Endothelial cell of umbilical vein (primary cell): Measurements from ENCODE around the gene CACNG4. TPM values are rescaled to one million over a fixed set of nuclear protein-coding genes. Genes with fewer than 3 reads are reported as not detected.

Experiments used
- BruUV-seq: library from RNA; stranded (reverse); fragments of 400-500 nt; replicated peaks from 2 replicates; lab custom pipeline; 2021; lab: Mats Ljungman, UMichigan
- CTCF ChIA-PET: fragments of 300-600, 350-600 bp; sonication (Branson Sonifier 250); formaldehyde crosslinking; loops from one replicate; lab custom pipeline; 2021; ENCODE audit warnings: antibody characterized with exemption, inconsistent platforms; lab: Charles Lee
- POLR2A ChIA-PET: fragments of 300-600, 350-600 bp; sonication (Branson Sonifier 250); formaldehyde crosslinking; loops from one replicate; lab custom pipeline; 2021; ENCODE audit warnings: antibody characterized with exemption, inconsistent platforms; lab: Charles Lee
- DNase-seq: peaks from one replicate; pipeline ENCODE4 v3.0.0-alpha.2; 2011; ENCODE audit warnings: low read depth, low spot score
- FAIRE-seq: peaks from 2 replicates; lab custom pipeline; 2011; peaks lifted over from hg19 to GRCh38; lab: Jason Lieb, UNC
- H2AFZ ChIP-seq: 2 replicates; pipeline ENCODE4 v1.6.0; 2012; ENCODE audit warnings: low read depth, low read length, control low read depth, inconsistent platforms
- H3K27ac ChIP-seq: 2 replicates; pipeline ENCODE4 v1.5.1; 2011; ENCODE audit warnings: low read depth, mild to moderate bottlenecking, control low read depth, low read length, moderate library complexity; ENCODE audit not compliant: insufficient read depth
- H3K27me3 ChIP-seq, 2 experiments: 2 replicates each; pipeline versions ENCODE4 v1.6.0 to v1.6.1; 2011; ENCODE audit warnings: low read length in 2 of 2, mixed read lengths in 1 of 2; ENCODE audit not compliant: control insufficient read depth in 2 of 2, insufficient read depth in 2 of 2
- H3K36me3 ChIP-seq, 2 experiments: 2 replicates in 1 of 2; 3 replicates in 1 of 2; pipeline ENCODE4 v1.5.1; 2011; ENCODE audit warnings: low read length in 2 of 2, mild to moderate bottlenecking in 1 of 2, moderate library complexity in 1 of 2; ENCODE audit not compliant: control insufficient read depth in 2 of 2, insufficient read depth in 2 of 2; ENCODE audit errors: extremely low read depth in 1 of 2
- H3K4me1 ChIP-seq: 3 replicates; pipeline ENCODE4 v1.5.1; 2011; ENCODE audit warnings: mild to moderate bottlenecking, low read length; ENCODE audit not compliant: control insufficient read depth, insufficient read depth; ENCODE audit errors: extremely low read depth
- H3K4me2 ChIP-seq: 2 replicates; pipeline ENCODE4 v1.6.1; 2011; ENCODE audit warnings: low read length, control low read depth, mixed read lengths; ENCODE audit not compliant: insufficient read depth
- H3K4me3 ChIP-seq, 3 experiments: fragments of 200-600 bp in 1 of 3; sonication (generic), shearing (Covaris generic) in 1 of 3; replicated peaks in 1 of 3; 2 replicates each; pipeline ENCODE4 v1.5.1; 2011 to 2016; ENCODE audit warnings: control low read depth in 3 of 3, low read length in 3 of 3, mild to moderate bottlenecking in 2 of 3, inconsistent platforms in 1 of 3, low read depth in 1 of 3, moderate library complexity in 1 of 3; ENCODE audit not compliant: insufficient read depth in 1 of 3
- H3K79me2 ChIP-seq: 2 replicates; pipeline ENCODE4 v1.6.0; 2012; ENCODE audit warnings: low read length, inconsistent platforms; ENCODE audit not compliant: control insufficient read depth, insufficient read depth
- H3K9ac ChIP-seq: replicated peaks from 2 replicates; pipeline ENCODE3; 2011; ENCODE audit warnings: low read length, control low read depth; ENCODE audit not compliant: insufficient read depth; ENCODE audit errors: extremely low read depth
- H3K9me1 ChIP-seq: replicated peaks from 3 replicates; pipeline ENCODE4 v1.6.0; 2011; ENCODE audit warnings: mild to moderate bottlenecking, low read length; ENCODE audit not compliant: control insufficient read depth, insufficient read depth; ENCODE audit errors: extremely low read depth
- H3K9me3 ChIP-seq: replicated peaks from 2 replicates; pipeline ENCODE4 v1.5.1; 2012; ENCODE audit warnings: low read length, inconsistent platforms; ENCODE audit not compliant: control insufficient read depth, insufficient read depth
- H4K20me1 ChIP-seq: replicated peaks from 2 replicates; pipeline ENCODE3; 2011; ENCODE audit warnings: mild to moderate bottlenecking, low read length; ENCODE audit not compliant: control insufficient read depth, insufficient read depth; ENCODE audit errors: extremely low read depth
- EZH2 ChIP-seq: IDR thresholded peaks from 2 replicates; pipeline ENCODE4 v1.6.1; 2012; ENCODE audit warnings: borderline replicate concordance, low read depth, mild to moderate bottlenecking, moderate library complexity, low read length, inconsistent platforms; ENCODE audit not compliant: severe bottlenecking
- FOS ChIP-seq: IDR thresholded peaks from 2 replicates; pipeline ENCODE4 v1.6.1; 2011; ENCODE audit warnings: mild to moderate bottlenecking, low read length, moderate library complexity, borderline replicate concordance; ENCODE audit not compliant: insufficient read depth
- MAX ChIP-seq: IDR thresholded peaks from 2 replicates; pipeline ENCODE4 v1.6.1; 2011; ENCODE audit not compliant: insufficient read depth, insufficient read length
- POLR2A ChIP-seq: IDR thresholded peaks from 2 replicates; pipeline ENCODE4 v1.6.1; 2012; ENCODE audit warnings: low read depth, mild to moderate bottlenecking, control low read depth, low read length
- dilution Hi-C: fragments of 300-500 bp; cut with MboI; formaldehyde crosslinking; loops from one replicate; pipeline ENCODE4 v1.15.0; 2019; ENCODE audit warnings: low sequenced_read_pairs; ENCODE audit not compliant: extremely low pct_ligation_motif_present
- intact Hi-C: fragments of 100-400 bp; cut with micrococcal nuclease; formaldehyde crosslinking; loops from one replicate; pipeline ENCODE4 v1.10.0; 2022
- polyA plus RNA-seq, 4 experiments: library from polyadenylated mRNA; depleted of rRNA in 3 of 4; stranded (reverse) in 3 of 4; unstranded in 1 of 4; fragments of >200 nt; gene quantifications; 2 replicates each; pipeline versions ENCODE4 v1.2.1 to v1.2.3, GENCODE V29; 2011 to 2012; ENCODE audit warnings: missing spikeins in 1 of 4
- total RNA-seq: library from RNA; stranded (reverse); gene quantifications from 2 replicates; pipeline ENCODE4 v1.2.3, GENCODE V29; 2021

CACNG4 gene
- total and polyA plus RNA-seq, 2 donors (not counting 3 experiments of a cell fraction or from before 2014, with no cell fraction given) = not detected

GRCh38 chr17:66964930-66965800, 658 bp downstream of the CACNG4 start:
- no peak for FAIRE-seq
- no peaks in the 10 kb centered on the region for H3K9me3 ChIP-seq
- POLR2A ChIA-PET = no interaction called here
- DNase-seq = no peak
- no peaks in the 10 kb centered on the region for H3K36me3 ChIP-seq
- H3K27me3 ChIP-seq = peaks cover 47 to 50% of the 10 kb centered on the region in 2 experiments
- H2AFZ ChIP-seq = no peak overlapping the region
- peak overlapping the region in 1 of 3 experiments; percentile 21 for H3K4me3 ChIP-seq
- intact Hi-C loops (no loop called here), dilution Hi-C loops (no loop called here)
- H3K79me2 ChIP-seq = no peaks in the 10 kb centered on the region
- H3K4me2 ChIP-seq = peak overlapping the region; percentile 1
- CTCF ChIA-PET = no interaction called here
- H3K9me1 ChIP-seq = no peaks in the 10 kb centered on the region
- H3K27ac ChIP-seq = no peak overlapping the region
- H4K20me1 ChIP-seq = no peaks in the 10 kb centered on the region
- BruUV-seq = no TSS peak
- TF ChIP-seq EZH2 (peak; percentile 95), POLR2A (no peak), MAX (no peak)
- no peak overlapping the region for H3K9ac ChIP-seq
- no peaks in the 10 kb centered on the region for H3K4me1 ChIP-seq

GRCh38 chr17:66965801-66966262, 1.3 kb downstream of the CACNG4 start:
- POLR2A ChIA-PET = no interaction called here
- no peak for FAIRE-seq

More at GRCh38 chr17:66965801-66966262, 1.3 kb downstream of the CACNG4 start:
- H2AFZ ChIP-seq = no peak overlapping the region
- TF ChIP-seq EZH2 (peak; percentile 97), FOS (no peak)
- dilution Hi-C loops = no loop called here
- H3K36me3 ChIP-seq = no peaks in the 10 kb centered on the region
- BruUV-seq = no TSS peak
- H3K27ac ChIP-seq = no peak overlapping the region
- H4K20me1 ChIP-seq = no peaks in the 10 kb centered on the region
- no peak overlapping the region for H3K9ac ChIP-seq
- H3K4me1 ChIP-seq = no peaks in the 10 kb centered on the region
- no peaks in the 10 kb centered on the region for H3K9me3 ChIP-seq
- no peaks in the 10 kb centered on the region for H3K79me2 ChIP-seq
- peaks cover 47 to 50% of the 10 kb centered on the region in 2 experiments for H3K27me3 ChIP-seq
- H3K4me2 ChIP-seq = no peak overlapping the region
- H3K9me1 ChIP-seq = no peaks in the 10 kb centered on the region
- intact Hi-C loops = no loop called here
- no peak overlapping the region for H3K4me3 ChIP-seq
- DNase-seq = no peak
- CTCF ChIA-PET = interaction anchor here (1.5 kb wide), 1 partner anchor 9 kb away, joined by 5 read pairs; no protein-coding TSS in a partner anchor
